DMS53 treated with DMSO at 0.1 percent for 48 hours (cell line): ENCODE data around the gene CPAMD8.
"Not testable (repeated sequence)": the region's sequence is repeated elsewhere in the genome, so short reads cannot be mapped to it uniquely, and the experiment has no call there.

Experiments used
- DNase-seq: peaks from one replicate; lab custom pipeline; 2025; ENCODE audit not compliant: unreplicated experiment; lab: John Stamatoyannopoulos, UW

Gene CPAMD8

GRCh38 chr19:16949496-16950023, 77.0 kb downstream of the CPAMD8 start:
- no peak for DNase-seq

DNA sequence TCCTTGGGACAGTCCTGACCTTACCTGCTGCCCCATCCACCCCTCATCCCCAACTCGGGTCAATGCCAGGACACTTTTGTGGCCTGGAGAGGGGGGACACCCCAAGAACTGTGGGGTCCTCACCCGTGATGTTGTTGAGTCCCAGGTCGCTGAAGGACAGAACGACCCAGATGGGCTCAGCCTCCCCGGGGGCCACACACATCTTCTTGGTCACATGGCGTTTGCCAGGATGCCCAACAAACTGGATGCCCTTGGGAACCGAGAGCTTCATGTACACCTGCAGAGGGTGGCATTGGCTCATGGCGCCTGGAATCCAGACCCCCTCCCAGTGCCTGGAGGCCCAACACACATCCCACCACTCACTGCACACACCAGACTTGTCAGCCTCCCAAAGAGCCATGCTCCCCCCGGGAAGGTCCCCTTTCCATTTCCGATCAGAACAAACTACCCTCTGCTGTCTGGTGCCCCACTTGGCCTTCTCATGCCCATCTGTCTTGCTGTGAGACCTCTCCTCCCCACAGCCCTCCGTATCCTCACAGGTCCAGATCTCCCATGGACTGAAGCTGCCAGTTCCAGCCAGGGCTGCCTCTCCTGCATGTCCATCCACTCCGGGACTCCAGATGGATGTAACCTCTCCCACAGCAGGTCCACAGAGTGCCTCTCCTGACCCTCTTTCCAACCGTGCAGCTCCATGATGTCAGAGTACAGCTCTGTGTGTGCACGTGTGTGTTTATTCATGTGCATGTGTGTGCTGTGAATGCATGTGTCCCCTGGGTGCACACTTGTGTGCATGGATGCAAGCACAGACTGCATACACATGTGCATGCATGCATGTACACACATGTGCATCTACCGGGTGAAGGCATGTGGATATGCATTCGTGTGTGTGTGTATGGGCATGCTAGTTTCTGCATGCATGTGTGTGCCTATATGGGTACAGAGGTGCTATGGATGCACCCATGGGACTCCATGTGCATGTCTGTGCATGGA, 79.4 kb downstream of the CPAMD8 start:
- DNase-seq = no peak

DNA sequence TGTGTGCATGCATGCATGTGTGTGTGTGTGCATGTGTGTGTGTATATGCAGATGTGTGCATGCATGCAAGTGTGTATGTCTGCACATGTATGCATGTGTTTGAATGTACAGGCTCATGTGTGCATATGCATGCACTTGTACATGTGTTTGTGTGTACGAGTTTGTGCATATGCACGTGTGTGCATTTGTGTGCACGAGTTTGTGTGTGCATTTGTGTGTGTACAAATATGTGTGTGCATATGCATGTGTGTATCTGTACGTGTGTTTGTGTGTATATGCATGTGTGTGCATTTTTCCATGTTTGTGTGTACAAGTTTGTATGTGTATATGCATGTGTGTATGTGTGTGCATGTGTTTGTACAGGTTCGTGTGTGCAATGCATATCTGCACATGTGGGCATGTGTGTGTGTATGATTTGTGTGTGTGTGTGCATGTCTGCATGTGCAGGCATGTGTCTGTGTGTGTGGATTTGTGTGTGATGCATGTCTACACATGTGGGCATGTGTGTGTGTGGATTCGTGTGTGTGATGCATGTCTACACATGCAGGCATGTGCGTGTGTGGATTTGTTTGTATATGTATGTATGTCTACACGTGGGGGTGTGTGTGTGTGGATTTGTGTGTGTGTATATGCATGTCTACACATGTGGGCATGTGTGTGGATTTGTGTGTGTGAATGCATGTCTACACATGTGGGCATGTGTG, 80.7 kb downstream of the CPAMD8 start:
- no peak for DNase-seq

DNA sequence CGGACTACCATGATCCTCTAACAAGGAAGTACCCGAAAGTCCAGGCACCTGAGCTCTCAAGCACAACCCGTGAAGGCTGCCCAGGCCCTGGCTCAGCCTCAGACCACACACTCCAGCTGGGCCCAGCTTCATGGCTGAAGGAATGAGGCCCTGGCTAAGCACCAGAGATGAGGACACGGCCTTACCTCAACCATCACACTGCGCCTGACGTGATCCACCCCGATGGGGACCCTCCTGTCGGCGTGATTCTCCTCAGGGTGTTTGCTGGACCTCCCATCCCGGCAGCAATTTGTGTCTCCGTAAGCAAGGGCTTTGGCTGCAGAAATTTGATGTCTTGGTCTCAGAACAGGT, 81.3 kb downstream of the CPAMD8 start:
- no peak for DNase-seq

DNA sequence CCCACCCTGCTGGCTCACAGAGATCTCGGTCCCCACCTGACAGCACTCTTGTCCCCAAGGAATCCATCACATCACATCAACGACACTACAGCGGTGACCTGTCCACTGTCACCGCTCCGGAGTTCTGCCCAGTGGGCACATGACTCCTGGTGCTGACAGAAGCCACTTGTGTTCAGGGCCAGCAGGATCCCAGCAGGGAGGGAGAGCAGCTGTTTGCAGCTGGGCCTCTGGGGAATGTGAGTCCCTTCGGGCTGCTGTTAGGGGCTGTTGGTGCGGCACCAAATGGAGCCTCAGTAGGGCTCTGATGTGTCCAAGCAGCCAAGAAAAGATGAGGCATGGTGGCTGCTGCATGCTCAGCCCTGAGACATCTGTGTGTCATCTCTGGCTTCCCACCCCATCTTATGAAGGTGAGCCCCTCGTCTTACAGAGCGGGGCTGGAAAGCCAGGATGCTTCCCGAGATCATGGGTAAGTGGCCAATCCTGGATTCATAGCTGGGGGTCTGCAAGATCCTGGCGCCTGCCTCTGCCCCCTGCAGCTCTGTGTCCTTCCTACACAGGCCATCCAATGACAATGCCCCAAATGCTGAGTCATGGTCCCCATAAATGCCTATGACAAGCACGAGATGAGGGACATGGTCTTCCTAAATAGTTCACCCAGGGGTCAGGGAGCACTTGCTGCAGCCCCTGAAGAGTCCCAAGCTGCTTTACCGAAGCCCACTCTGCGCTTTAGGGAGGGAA, 81.8 kb downstream of the CPAMD8 start:
- no peak for DNase-seq

DNA sequence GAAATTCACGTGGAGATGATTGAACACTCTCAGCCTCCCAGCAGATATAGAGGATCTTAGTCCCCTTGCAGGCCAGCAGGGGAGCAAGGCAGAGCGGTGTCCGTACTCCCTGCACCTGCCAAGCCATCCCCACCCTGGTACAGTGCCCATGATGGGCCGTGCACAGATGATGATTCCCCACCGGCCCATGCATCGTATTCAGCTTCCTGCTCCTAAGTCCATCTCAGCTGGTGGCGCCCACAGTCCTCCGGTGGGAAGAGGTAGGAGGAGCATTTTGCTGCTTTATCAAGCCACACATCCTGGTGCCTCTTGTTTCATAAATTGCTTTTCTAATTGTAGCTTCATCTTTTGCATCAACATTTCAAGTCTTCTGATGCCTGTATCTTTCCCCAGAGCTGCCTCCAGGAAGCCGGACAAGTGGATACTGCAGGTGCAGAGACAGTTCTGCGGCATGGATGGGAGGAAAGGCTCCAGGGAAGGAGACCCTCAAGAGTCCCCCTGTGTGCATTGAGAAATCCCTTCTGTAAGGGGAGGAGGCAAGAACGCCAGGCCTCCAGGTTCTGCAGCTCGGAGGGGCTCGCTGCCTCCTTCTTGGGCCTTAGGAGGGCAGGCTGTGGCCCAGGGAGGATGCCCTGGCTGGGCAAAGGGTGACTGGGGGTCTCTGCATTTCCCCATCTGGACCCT, 82.5 kb downstream of the CPAMD8 start:
- DNase-seq = no peak

GRCh38 chr19:16943090-16943489, 83.5 kb downstream of the CPAMD8 start:
- not testable (repeated sequence) for DNase-seq

GRCh38 chr19:16942583-16942982, 84.0 kb downstream of the CPAMD8 start:
- no peak for DNase-seq

DNA sequence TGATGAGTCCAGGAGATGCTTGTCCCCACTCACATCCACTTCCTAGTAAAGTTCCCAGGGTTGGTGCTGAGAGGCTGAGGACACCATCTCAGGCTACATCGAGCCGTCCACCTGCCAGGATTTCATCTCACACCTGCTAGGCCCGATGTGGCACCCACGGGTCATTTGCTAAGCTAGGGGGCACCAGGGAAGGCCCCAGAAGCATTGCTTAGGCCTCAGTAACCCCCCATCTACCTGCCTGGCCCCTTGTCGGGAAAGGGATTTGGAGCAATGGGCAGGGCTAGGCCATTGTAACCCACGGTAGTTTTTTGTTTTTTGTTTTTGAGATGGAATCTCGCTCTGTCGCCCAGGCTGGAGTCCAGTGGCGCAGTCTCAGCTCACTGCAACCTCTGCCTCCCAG, 86.0 kb downstream of the CPAMD8 start:
- no peak for DNase-seq

- DNase-seq = not testable (repeated sequence)
Observed at GRCh38 chr19:16940063-16940462, 86.5 kb downstream of the CPAMD8 start.

DNA sequence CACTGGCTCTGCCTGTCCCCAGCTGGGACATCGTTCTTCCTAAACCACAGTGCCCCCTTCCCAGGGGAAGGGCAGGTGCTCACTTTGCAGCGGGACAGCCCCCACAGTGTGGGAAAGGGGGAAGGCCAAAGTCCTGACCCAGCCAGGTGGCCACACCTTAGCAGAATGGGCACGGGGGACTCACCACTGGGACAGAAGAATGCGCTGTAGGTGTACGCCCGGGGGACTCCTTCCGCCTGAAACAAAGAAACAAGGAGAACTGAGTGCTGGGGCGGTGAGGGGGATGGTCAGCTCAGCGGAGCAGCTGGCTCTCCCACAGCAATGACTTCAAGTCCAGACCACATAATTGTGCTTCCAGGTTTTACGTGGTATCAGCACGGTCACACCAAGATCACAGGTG, 88.4 kb downstream of the CPAMD8 start:
- no peak for DNase-seq

GRCh38 chr19:16937796-16938195, 88.8 kb downstream of the CPAMD8 start:
- DNase-seq = not testable (repeated sequence)

- DNase-seq = no peak
Observed at GRCh38 chr19:16936901-16937300, 89.7 kb downstream of the CPAMD8 start.

GRCh38 chr19:16934489-16934888, 92.1 kb downstream of the CPAMD8 start:
- no peak for DNase-seq

- no peak for DNase-seq
Observed at GRCh38 chr19:16931306-16931705, 95.3 kb downstream of the CPAMD8 start.

GRCh38 chr19:16930753-16931152, 95.9 kb downstream of the CPAMD8 start:
- no peak for DNase-seq

GRCh38 chr19:16928916-16929315, 97.7 kb downstream of the CPAMD8 start:
- DNase-seq = no peak

- no peak for DNase-seq
Observed at GRCh38 chr19:16928351-16928750, 98.3 kb downstream of the CPAMD8 start.

- DNase-seq = no peak
Observed at GRCh38 chr19:16927883-16928282, 98.7 kb downstream of the CPAMD8 start.

- DNase-seq = no peak
Observed at GRCh38 chr19:16922949-16923348, 103.7 kb downstream of the CPAMD8 start.

GRCh38 chr19:16922592-16922934, 104.0 kb downstream of the CPAMD8 start:
- no peak for DNase-seq
